ENCODE measurements around the gene ZFR2. TPM values are rescaled to one million over a fixed set of nuclear protein-coding genes. Genes with fewer than 3 reads are reported as not detected.

Gene ZFR2
- total RNA-seq, 4 donors from 2014 or later: 0.13 TPM; not detected in 3

DNA sequence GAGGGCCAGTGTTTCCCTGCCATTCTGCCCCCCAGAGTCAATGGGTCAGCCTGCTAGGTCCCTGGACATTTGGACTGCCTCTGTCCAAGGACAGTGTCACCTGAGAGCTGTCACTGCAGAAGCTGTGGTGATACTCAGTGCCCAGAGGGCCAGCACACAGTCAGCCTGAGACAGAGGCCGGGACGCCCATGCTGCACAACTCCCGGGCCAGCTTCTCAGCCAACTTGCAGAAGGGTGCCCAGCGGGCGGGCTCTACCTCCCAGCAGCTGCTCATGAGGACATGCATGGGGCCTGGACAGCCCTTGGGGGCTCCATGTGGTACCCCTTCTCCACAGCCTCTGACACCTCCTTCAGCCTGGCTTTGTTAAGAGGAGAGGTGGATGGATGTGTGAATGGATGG, 93.0 kb downstream of the ZFR2 start:
- intact Hi-C loops (cut with DNase I; ENCODE audit: low total_unique reads): no loop called here
- WGBS, 2 donors: 92 to 95% methylated on average over 5 of the region's 5 CpGs
- DNase-seq (ENCODE audit: low spot score in 2 of 2): no peak
- TF ChIP-seq, protein P1, sequence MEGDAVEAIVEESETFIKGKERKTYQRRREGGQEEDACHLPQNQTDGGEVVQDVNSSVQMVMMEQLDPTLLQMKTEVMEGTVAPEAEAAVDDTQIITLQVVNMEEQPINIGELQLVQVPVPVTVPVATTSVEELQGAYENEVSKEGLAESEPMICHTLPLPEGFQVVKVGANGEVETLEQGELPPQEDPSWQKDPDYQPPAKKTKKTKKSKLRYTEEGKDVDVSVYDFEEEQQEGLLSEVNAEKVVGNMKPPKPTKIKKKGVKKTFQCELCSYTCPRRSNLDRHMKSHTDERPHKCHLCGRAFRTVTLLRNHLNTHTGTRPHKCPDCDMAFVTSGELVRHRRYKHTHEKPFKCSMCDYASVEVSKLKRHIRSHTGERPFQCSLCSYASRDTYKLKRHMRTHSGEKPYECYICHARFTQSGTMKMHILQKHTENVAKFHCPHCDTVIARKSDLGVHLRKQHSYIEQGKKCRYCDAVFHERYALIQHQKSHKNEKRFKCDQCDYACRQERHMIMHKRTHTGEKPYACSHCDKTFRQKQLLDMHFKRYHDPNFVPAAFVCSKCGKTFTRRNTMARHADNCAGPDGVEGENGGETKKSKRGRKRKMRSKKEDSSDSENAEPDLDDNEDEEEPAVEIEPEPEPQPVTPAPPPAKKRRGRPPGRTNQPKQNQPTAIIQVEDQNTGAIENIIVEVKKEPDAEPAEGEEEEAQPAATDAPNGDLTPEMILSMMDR (IDR thresholded peaks at IDR 0.05): no peak
- no peak overlapping the region for H3K4me3 ChIP-seq (ENCODE audit: low read depth, poor library complexity, severe bottlenecking)

- H3K4me3 ChIP-seq (ENCODE audit: low read depth, poor library complexity, severe bottlenecking): no peak overlapping the region
- DNase-seq (ENCODE audit: low spot score in 2 of 2): no peak
- TF ChIP-seq, protein P1 (IDR thresholded peaks at IDR 0.05): no peak
- no peak for TF ChIP-seq POLR2A (IDR thresholded peaks at IDR 0.05)
- 74 to 83% methylated on average over 2 of the region's 2 CpGs for WGBS, 2 donors
- intact Hi-C loops (cut with DNase I; ENCODE audit: low total_unique reads): no loop called here
These were observed 93.5 kb downstream of the ZFR2 start for GRCh38 chr19:3775374-3775711.

DNA sequence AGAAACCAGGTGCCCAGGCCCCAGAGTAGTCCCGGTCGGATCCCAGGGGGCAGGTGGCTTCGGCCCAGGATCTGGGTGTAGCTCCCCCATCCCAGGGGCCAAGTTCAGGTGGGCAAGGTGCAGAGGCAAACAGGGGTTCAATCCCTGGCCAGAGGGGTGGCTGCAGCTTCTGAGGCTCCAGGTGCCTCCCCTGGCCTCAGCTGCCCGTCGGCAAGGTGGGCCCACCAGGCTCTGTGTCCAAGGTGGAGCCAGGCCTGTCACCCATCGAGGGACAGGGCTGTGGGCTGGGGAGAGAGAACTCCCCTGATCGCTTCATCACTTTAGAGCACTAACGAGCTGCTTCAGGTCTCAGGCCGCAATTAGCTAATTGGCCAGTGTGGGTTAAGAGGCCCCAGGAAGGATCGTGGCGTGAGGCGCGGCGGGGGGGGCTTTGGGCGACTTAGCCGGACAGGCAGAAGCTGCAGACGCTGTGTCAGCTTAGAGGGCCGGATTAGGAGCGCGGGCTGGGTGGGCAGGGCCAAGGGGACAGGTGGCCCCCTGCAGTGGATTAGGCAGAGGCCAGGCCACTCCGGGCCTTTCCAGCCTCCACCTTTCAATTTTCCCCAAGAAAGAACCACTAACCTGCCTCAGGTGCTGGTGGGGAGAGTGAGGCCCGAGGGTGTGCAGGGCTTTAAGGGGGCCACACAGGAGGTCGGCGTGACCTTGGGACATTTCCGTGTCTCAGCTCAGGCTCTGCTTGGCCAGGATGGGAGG, 94.0 kb downstream of the ZFR2 start:
- DNase-seq (ENCODE audit: low spot score in 2 of 2): no peak
- intact Hi-C loops (cut with DNase I; ENCODE audit: low total_unique reads): no loop called here
- WGBS, 2 donors: 58 to 65% methylated on average over 23 to 24 of the region's 25 CpGs
- TF ChIP-seq, protein P1 (IDR thresholded peaks at IDR 0.05): no peak
- TF ChIP-seq POLR2A (IDR thresholded peaks at IDR 0.05): no peak
- no peak overlapping the region for H3K4me3 ChIP-seq (ENCODE audit: low read depth, poor library complexity, severe bottlenecking)

- TF ChIP-seq POLR2A (IDR thresholded peaks at IDR 0.05): no peak
- TF ChIP-seq, protein P1 (IDR thresholded peaks at IDR 0.05): no peak
- no peak for DNase-seq (ENCODE audit: low spot score in 2 of 2)
- intact Hi-C loops (cut with DNase I; ENCODE audit: low total_unique reads): no loop called here
- H3K4me3 ChIP-seq (ENCODE audit: low read depth, poor library complexity, severe bottlenecking): no peak overlapping the region
- WGBS, 2 donors: 73 to 83% methylated on average over 12 of the region's 12 CpGs
These were observed 94.9 kb downstream of the ZFR2 start for GRCh38 chr19:3773814-3774515.

DNA sequence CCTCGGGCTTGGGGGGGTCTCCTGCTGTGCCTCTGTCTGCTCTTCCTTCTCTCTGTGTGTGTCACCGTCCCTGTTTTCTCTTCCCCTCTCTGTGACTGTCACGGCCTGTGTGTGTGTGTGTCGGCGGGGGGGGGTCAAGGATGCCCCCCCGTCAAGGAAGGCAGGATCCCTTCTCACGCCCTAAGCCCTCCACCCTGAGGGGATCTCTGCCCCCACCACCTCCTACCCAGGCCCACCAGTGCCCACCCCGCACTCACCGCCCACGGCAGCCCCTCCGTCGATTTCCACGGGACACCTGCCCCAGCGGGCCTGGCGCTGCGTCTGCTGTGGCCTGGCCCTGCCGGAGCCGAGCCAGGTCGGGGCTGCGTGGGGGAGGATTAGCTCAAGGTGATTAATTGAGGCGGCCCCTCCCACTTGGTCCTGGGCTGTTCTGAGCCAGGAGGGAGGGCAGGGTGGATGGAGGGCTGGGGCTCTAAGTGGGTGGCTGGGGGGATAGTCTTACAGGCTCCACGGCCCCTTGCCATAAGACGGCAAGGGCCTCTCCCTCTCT, 96.9 kb downstream of the ZFR2 start, which contains the start of gene RAX2:
Gene RAX2 (minus strand): TSS at position 323 of the 550 bp plus-strand sequence. CDS start 486 bp downstream, outside the sequence.
- no peak within 1 kb of the TSS for H3K4me3 ChIP-seq (ENCODE audit: low read depth, poor library complexity, severe bottlenecking)
- no peak for DNase-seq (ENCODE audit: low spot score in 2 of 2)
- TF ChIP-seq POLR2A (IDR thresholded peaks at IDR 0.05): no peak
- TF ChIP-seq, protein P1 (IDR thresholded peaks at IDR 0.05): no peak
- intact Hi-C loops (cut with DNase I; ENCODE audit: low total_unique reads): no loop called here
- 28 to 30% methylated on average over 21 to 23 of the region's 23 CpGs for WGBS, 2 donors

Measured in lower leg skin (tissue), 4 donors.